ENCODE results near the gene FKBP1A.

- TF ChIP-seq ZNF24 (IDR thresholded peaks at IDR 0.05), result no peak
- no peak for TF ChIP-seq CSDE1 (IDR thresholded peaks at IDR 0.05)
- TF ChIP-seq CTCF (IDR thresholded peaks at IDR 0.05 in 2 of 3, conservative IDR thresholded peaks at IDR 0.05 in 1 of 3; ENCODE audit: insufficient read depth in 2 of 3, low read depth in 1 of 3, low read length in 3 of 3), result no peak
- no peak for TF ChIP-seq SP1 (CRISPR knock-in tag; IDR thresholded peaks at IDR 0.05)
- TF ChIP-seq STAT6 (CRISPR knock-in tag; IDR thresholded peaks at IDR 0.05), result no peak
- TF ChIP-seq ZNF140 (CRISPR knock-in tag; IDR thresholded peaks at IDR 0.05), result no peak
- TF ChIP-seq U2AF2 (optimal IDR thresholded peaks at IDR 0.05; ENCODE audit: low read depth, low read length), result no peak
- no peak for TF ChIP-seq SREBF1 (IDR thresholded peaks at IDR 0.05; ENCODE audit: borderline replicate concordance, low read depth, low read length)
- TF ChIP-seq DLX4 (CRISPR knock-in tag; IDR thresholded peaks at IDR 0.05), result no peak
- TF ChIP-seq TAF1 (IDR thresholded peaks at IDR 0.05; ENCODE audit: control insufficient read depth, extremely low read depth, insufficient read depth, low read length, severe bottlenecking), result no peak
- no peak for TF ChIP-seq CEBPB (tag; IDR thresholded peaks at IDR 0.05)
- no peak for TF ChIP-seq FOXA1 (IDR thresholded peaks at IDR 0.05; ENCODE audit: borderline replicate concordance)
- no peak for TF ChIP-seq CHD2 (IDR thresholded peaks at IDR 0.05; ENCODE audit: low read depth, low read length)
- no peak for TF ChIP-seq KLF10 (CRISPR knock-in tag; IDR thresholded peaks at IDR 0.05)
Measured at GRCh38 chr20:1331101-1331500, 61.8 kb downstream of the FKBP1A start.

Data from K562 (cell line).